Activated naive CD8-positive, alpha-beta T cell treated with anti-CD3 and anti-CD28 coated beads, Interleukin-2, amount 10 ng/mL, durations not matched to agents 7 days and 5 days (primary cell): ENCODE measurements around the gene ATP12A. TPM values are rescaled to one million over a fixed set of nuclear protein-coding genes. Genes with fewer than 3 reads are reported as not detected.
A peak's percentile ranks its signal among the peaks of the same experiment; 100 is the strongest.

Experiments used
- ATAC-seq: fragments of 150-1000 bp; cut with Tn5 transposase; one replicate; pipeline ENCODE4 v1.10.0; 2021; ENCODE audit warnings: low read depth, moderate library complexity
- POLR2A ChIA-PET: fragments of 350-600 bp; sonication (Branson Sonifier 250); formaldehyde crosslinking; loops from one replicate; lab custom pipeline; 2021; ENCODE audit warnings: antibody characterized with exemption; lab: Charles Lee
- DNase-seq: peaks from one replicate; pipeline ENCODE4 v3.0.0; 2021
- H3K27ac Mint-ChIP-seq: one replicate; pipeline ENCODE4 v1.8.0; 2022; ENCODE audit warnings: mild to moderate bottlenecking, mixed read lengths
- H3K27me3 Mint-ChIP-seq: one replicate; pipeline ENCODE4 v1.8.0; 2022; ENCODE audit warnings: mild to moderate bottlenecking, moderate library complexity, mixed read lengths
- H3K36me3 Mint-ChIP-seq: one replicate; pipeline ENCODE4 v1.8.0; 2021; ENCODE audit warnings: mild to moderate bottlenecking, mixed read lengths
- H3K4me1 Mint-ChIP-seq: one replicate; pipeline ENCODE4 v1.8.0; 2021; ENCODE audit warnings: mixed read lengths
- H3K4me3 Mint-ChIP-seq: one replicate; pipeline ENCODE4 v1.8.0; 2022; ENCODE audit warnings: mild to moderate bottlenecking, moderate library complexity, mixed read lengths
- H3K9me3 Mint-ChIP-seq: one replicate; pipeline ENCODE4 v1.8.0; 2021; ENCODE audit warnings: mixed read lengths
- total RNA-seq, 2 experiments: library from RNA; stranded (reverse); gene quantifications; one replicate each; pipeline ENCODE4 v1.2.3, GENCODE V29; 2021

ATP12A gene
- total RNA-seq, 2 experiments from 2014 or later = not detected

- DNase-seq (no peak), ATAC-seq (peak; percentile 14)
- peaks cover 6% of the 10 kb centered on the region for H3K27me3 Mint-ChIP-seq
- POLR2A ChIA-PET = no interaction called here
- no peaks in the 10 kb centered on the region for H3K36me3 Mint-ChIP-seq
- no peaks in the 10 kb centered on the region for H3K9me3 Mint-ChIP-seq
- H3K4me1 Mint-ChIP-seq = peaks cover 10% of the 10 kb centered on the region
- no peak overlapping the region for H3K27ac Mint-ChIP-seq
- H3K4me3 Mint-ChIP-seq = no peak overlapping the region
These were observed 9.2 kb upstream of the ATP12A start for GRCh38 chr13:24670961-24671381.

- ATAC-seq = peak; percentile 36
- POLR2A ChIA-PET = no interaction called here
- Mint-ChIP-seq H3K4me1 (peaks cover 10% of the 10 kb centered on the region), H3K27me3 (peaks cover 6% of the 10 kb centered on the region), H3K27ac (no peak overlapping the region), H3K36me3 (no peaks in the 10 kb centered on the region), H3K4me3 (no peak overlapping the region), H3K9me3 (no peaks in the 10 kb centered on the region)
- DNase-seq = no peak
These were observed 8.7 kb upstream of the ATP12A start for GRCh38 chr13:24671386-24672113.

GRCh38 chr13:24672141-24673132 lies 7.8 kb upstream of the ATP12A start:
- H3K4me3 Mint-ChIP-seq = no peak overlapping the region
- no peak for ATAC-seq
- POLR2A ChIA-PET = interaction anchor here (1.2 kb wide), 1 partner anchor 93 kb away, joined by 3 read pairs; no protein-coding TSS in a partner anchor
- no peak overlapping the region for H3K27ac Mint-ChIP-seq
- no peak for DNase-seq
- peaks cover 12% of the 10 kb centered on the region for H3K27me3 Mint-ChIP-seq
- H3K36me3 Mint-ChIP-seq = no peaks in the 10 kb centered on the region
- no peaks in the 10 kb centered on the region for H3K9me3 Mint-ChIP-seq
- H3K4me1 Mint-ChIP-seq = peaks cover 10% of the 10 kb centered on the region

- Mint-ChIP-seq H3K36me3 (no peaks in the 10 kb centered on the region), H3K27ac (no peak overlapping the region), H3K4me1 (peaks cover 11% of the 10 kb centered on the region), H3K4me3 (no peak overlapping the region), H3K27me3 (peaks cover 33% of the 10 kb centered on the region), H3K9me3 (no peaks in the 10 kb centered on the region)
- ATAC-seq (no peak), DNase-seq (no peak)
- POLR2A ChIA-PET = no interaction called here
These were observed 4.2 kb upstream of the ATP12A start for GRCh38 chr13:24675806-24676570.

GRCh38 chr13:24678151-24678550 lies 2.1 kb upstream of the ATP12A start:
- POLR2A ChIA-PET = no interaction called here
- H3K27ac Mint-ChIP-seq = no peak overlapping the region
- DNase-seq = no peak

GRCh38 chr13:24679686-24680085 lies 522 bp upstream of the ATP12A start:
- no peak for DNase-seq
- POLR2A ChIA-PET = interaction anchor here (1.4 kb wide), 1 partner anchor 74 kb away, joined by 4 read pairs; no protein-coding TSS in a partner anchor
- Mint-ChIP-seq H3K4me1 (peaks cover 21% of the 10 kb centered on the region), H3K27me3 (peaks cover 45% of the 10 kb centered on the region), H3K9me3 (no peaks in the 10 kb centered on the region), H3K4me3 (peak overlapping the region; percentile 6), H3K27ac (no peak overlapping the region), H3K36me3 (peaks cover 2% of the 10 kb centered on the region)
- ATAC-seq = no peak

More at GRCh38 chr13:24678151-24678550, 2.1 kb upstream of the ATP12A start:
- no peak for ATAC-seq
- Mint-ChIP-seq H3K36me3 (peaks cover 2% of the 10 kb centered on the region), H3K4me1 (peaks cover 9% of the 10 kb centered on the region), H3K27me3 (peaks cover 45% of the 10 kb centered on the region), H3K4me3 (no peak overlapping the region), H3K9me3 (no peaks in the 10 kb centered on the region)

- no peak overlapping the region for H3K27ac Mint-ChIP-seq
- no peak for DNase-seq
These were observed 855 bp downstream of the ATP12A start for GRCh38 chr13:24680921-24681604.

GRCh38 chr13:24681930-24682329 lies 1.7 kb downstream of the ATP12A start:
- POLR2A ChIA-PET = no interaction called here
- Mint-ChIP-seq H3K27me3 (peaks cover 60% of the 10 kb centered on the region), H3K4me3 (no peak overlapping the region), H3K27ac (peak overlapping the region; percentile 32), H3K9me3 (no peaks in the 10 kb centered on the region), H3K36me3 (peaks cover 2% of the 10 kb centered on the region), H3K4me1 (peaks cover 29% of the 10 kb centered on the region)
- ATAC-seq = no peak
- no peak for DNase-seq

More at GRCh38 chr13:24680921-24681604, 855 bp downstream of the ATP12A start:
- no peaks in the 10 kb centered on the region for H3K9me3 Mint-ChIP-seq
- peaks cover 53% of the 10 kb centered on the region for H3K27me3 Mint-ChIP-seq
- peaks cover 2% of the 10 kb centered on the region for H3K36me3 Mint-ChIP-seq
- ATAC-seq = no peak
- H3K4me1 Mint-ChIP-seq = peaks cover 29% of the 10 kb centered on the region
- no peak overlapping the region for H3K4me3 Mint-ChIP-seq
- POLR2A ChIA-PET = interaction anchor here (0.7 to 1.5 kb wide), 4 partner anchors 62 to 75 kb away, joined by 3 to 4 read pairs (median 4); no protein-coding TSS in a partner anchor

- DNase-seq (no peak), ATAC-seq (no peak)
- Mint-ChIP-seq H3K4me3 (no peak overlapping the region), H3K4me1 (peaks cover 29% of the 10 kb centered on the region), H3K27me3 (peaks cover 60% of the 10 kb centered on the region), H3K9me3 (no peaks in the 10 kb centered on the region), H3K27ac (no peak overlapping the region), H3K36me3 (peaks cover 2% of the 10 kb centered on the region)
- POLR2A ChIA-PET = no interaction called here
These were observed 2.1 kb downstream of the ATP12A start for GRCh38 chr13:24682353-24682752.

GRCh38 chr13:24683351-24683750 lies 3.1 kb downstream of the ATP12A start:
- Mint-ChIP-seq H3K27ac (no peak overlapping the region), H3K27me3 (peaks cover 55% of the 10 kb centered on the region), H3K4me3 (no peak overlapping the region), H3K4me1 (peaks cover 29% of the 10 kb centered on the region), H3K36me3 (peaks cover 2% of the 10 kb centered on the region), H3K9me3 (no peaks in the 10 kb centered on the region)
- DNase-seq = no peak
- ATAC-seq = no peak
- POLR2A ChIA-PET = no interaction called here

GRCh38 chr13:24683838-24684599 lies 3.8 kb downstream of the ATP12A start:
- H3K4me1 Mint-ChIP-seq = peaks cover 29% of the 10 kb centered on the region
- peak overlapping the region; percentile 43 for H3K4me3 Mint-ChIP-seq
- H3K36me3 Mint-ChIP-seq = peaks cover 2% of the 10 kb centered on the region
- POLR2A ChIA-PET = interaction anchor here (0.8 kb wide), 1 partner anchor 45 kb away, joined by 7 read pairs; no protein-coding TSS in a partner anchor
- ATAC-seq = peak; percentile 58
- H3K27me3 Mint-ChIP-seq = peaks cover 55% of the 10 kb centered on the region
- peak; percentile 66 for DNase-seq
- no peak overlapping the region for H3K27ac Mint-ChIP-seq
- no peaks in the 10 kb centered on the region for H3K9me3 Mint-ChIP-seq

GRCh38 chr13:24684600-24684998 lies 4.4 kb downstream of the ATP12A start:
- DNase-seq (no peak), ATAC-seq (peak; percentile 44)
- Mint-ChIP-seq H3K27ac (no peak overlapping the region), H3K4me3 (peak overlapping the region; percentile 43), H3K9me3 (no peaks in the 10 kb centered on the region), H3K4me1 (peaks cover 31% of the 10 kb centered on the region), H3K36me3 (peaks cover 2% of the 10 kb centered on the region), H3K27me3 (peaks cover 53% of the 10 kb centered on the region)
- POLR2A ChIA-PET = interaction anchor here (0.8 kb wide), 1 partner anchor 44 kb away, joined by 7 read pairs; no protein-coding TSS in a partner anchor
